Upper lobe of left lung (tissue), 6 donors: Measurements from ENCODE around the gene SRPK2. TPM values are rescaled to one million over a fixed set of nuclear protein-coding genes. Genes with fewer than 3 reads are reported as not detected.

Source experiments
- ATAC-seq, 2 donors: fragments of 200-7000 bp; cut with Tn5 transposase; one replicate each; pipeline ENCODE4 v1.9.1; 2022; ENCODE audit warnings: mild to moderate bottlenecking in 2 of 2, moderate library complexity in 2 of 2; ENCODE audit not compliant: low FRiP score in 2 of 2
- DNase-seq, 2 donors: peaks; one replicate each; pipeline ENCODE4 v3.0.0-alpha.2; 2019 to 2020
- H3K27ac ChIP-seq, 4 donors: fragments of 200-600 bp; sonication (generic); one replicate each; pipeline ENCODE4 v1.5.1; 2016 to 2019
- H3K27me3 ChIP-seq, 4 donors: fragments of 200-600 bp; sonication (generic); one replicate each; pipeline ENCODE4 v1.5.1; 2017 to 2019
- H3K36me3 ChIP-seq, 4 donors: fragments of 200-600 bp; sonication (generic); one replicate each; pipeline ENCODE4 v1.5.1; 2016 to 2019
- H3K4me1 ChIP-seq, 4 donors: fragments of 200-600 bp; sonication (generic); one replicate each; pipeline ENCODE4 v1.5.1; 2018 to 2019
- H3K4me3 ChIP-seq, 4 donors: fragments of 200-600 bp; sonication (generic); one replicate each; pipeline ENCODE4 v1.5.1; 2017 to 2019; ENCODE audit warnings: mild to moderate bottlenecking in 2 of 4, moderate library complexity in 1 of 4
- H3K9me3 ChIP-seq, 4 donors: fragments of 200-600 bp; sonication (generic); one replicate each; pipeline ENCODE4 v1.5.1; 2018 to 2019
- EP300 ChIP-seq, 4 donors: sonication (generic); formaldehyde crosslinking; IDR thresholded peaks; one replicate each; pipeline ENCODE4 v1.5.1; 2017; ENCODE audit warnings: antibody characterized with exemption in 4 of 4, control low read depth in 2 of 4
- POLR2A ChIP-seq, 4 donors: fragments of 450-650 bp; IDR thresholded peaks; one replicate each; pipeline ENCODE4 v1.5.1; 2016 to 2017; ENCODE audit warnings: antibody characterized with exemption in 4 of 4, mild to moderate bottlenecking in 2 of 4
- POLR2AphosphoS5 ChIP-seq, 2 donors: sonication (generic); formaldehyde crosslinking; IDR thresholded peaks; one replicate each; pipeline ENCODE4 v1.5.1; 2017; ENCODE audit warnings: antibody characterized with exemption in 2 of 2
- WGBS, 2 donors: methylation state at CpG; one replicate each; pipeline ENCODE4 v1.1.5; 2017 to 2018; 5-methylcytosine and 5-hydroxymethylcytosine counted together
- total RNA-seq, 6 donors: library from RNA; depleted of rRNA in 4 of 6; stranded (reverse); fragments of >200 nt in 4 of 6; gene quantifications; one replicate each; pipeline versions ENCODE4 v1.1.0 to v1.2.1, GENCODE V29; 2016 to 2021
- TF ChIP-seq, protein P1 (sequence below), 6 experiments: fragments of 450-650 bp in 4 of 6; fragments of 200-600 bp in 2 of 6; sonication (generic) in 2 of 6; IDR thresholded peaks; one replicate each; pipeline ENCODE4 v1.5.1; 2016 to 2019; ENCODE audit warnings: antibody characterized with exemption in 6 of 6
- donor health status: DM: no; HTN: no; CAD: no; lungs with moderate emphysema.
- donor health status: DM: no; HTN: yes; CAD: no; lungs with severe emphysema.

The SRPK2 gene
- total RNA-seq, 6 donors from 2014 or later, result 29.6 to 55.6 (median 45.6) TPM

GRCh38 chr7:105105579-105105978 is 283.1 kb downstream of the SRPK2 start:
- no peaks in the 10 kb centered on the region for H3K9me3 ChIP-seq
- 77 to 82% methylated on average over 2 of the region's 2 CpGs for WGBS, 2 donors
- DNase-seq, result no peak
- peaks cover 38 to 98% (median 65%) of the 10 kb centered on the region in 4 donors for H3K36me3 ChIP-seq
- H3K27me3 ChIP-seq, result no peaks in the 10 kb centered on the region
- H3K4me3 ChIP-seq, result no peak overlapping the region
- H3K4me1 ChIP-seq, result peaks cover 0 to 10% (median under 1%) of the 10 kb centered on the region in 4 donors
- H3K27ac ChIP-seq, result peak overlapping the region in 2 of 4 donors; percentile 31 to 49
- TF ChIP-seq EP300 (IDR thresholded peaks at IDR 0.05) (no peak), POLR2AphosphoS5 (IDR thresholded peaks at IDR 0.05) (no peak), POLR2A (IDR thresholded peaks at IDR 0.05) (no peak)
- TF ChIP-seq, protein P1, sequence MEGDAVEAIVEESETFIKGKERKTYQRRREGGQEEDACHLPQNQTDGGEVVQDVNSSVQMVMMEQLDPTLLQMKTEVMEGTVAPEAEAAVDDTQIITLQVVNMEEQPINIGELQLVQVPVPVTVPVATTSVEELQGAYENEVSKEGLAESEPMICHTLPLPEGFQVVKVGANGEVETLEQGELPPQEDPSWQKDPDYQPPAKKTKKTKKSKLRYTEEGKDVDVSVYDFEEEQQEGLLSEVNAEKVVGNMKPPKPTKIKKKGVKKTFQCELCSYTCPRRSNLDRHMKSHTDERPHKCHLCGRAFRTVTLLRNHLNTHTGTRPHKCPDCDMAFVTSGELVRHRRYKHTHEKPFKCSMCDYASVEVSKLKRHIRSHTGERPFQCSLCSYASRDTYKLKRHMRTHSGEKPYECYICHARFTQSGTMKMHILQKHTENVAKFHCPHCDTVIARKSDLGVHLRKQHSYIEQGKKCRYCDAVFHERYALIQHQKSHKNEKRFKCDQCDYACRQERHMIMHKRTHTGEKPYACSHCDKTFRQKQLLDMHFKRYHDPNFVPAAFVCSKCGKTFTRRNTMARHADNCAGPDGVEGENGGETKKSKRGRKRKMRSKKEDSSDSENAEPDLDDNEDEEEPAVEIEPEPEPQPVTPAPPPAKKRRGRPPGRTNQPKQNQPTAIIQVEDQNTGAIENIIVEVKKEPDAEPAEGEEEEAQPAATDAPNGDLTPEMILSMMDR (IDR thresholded peaks at IDR 0.05), result no peak
- ATAC-seq, result no peak

DNA sequence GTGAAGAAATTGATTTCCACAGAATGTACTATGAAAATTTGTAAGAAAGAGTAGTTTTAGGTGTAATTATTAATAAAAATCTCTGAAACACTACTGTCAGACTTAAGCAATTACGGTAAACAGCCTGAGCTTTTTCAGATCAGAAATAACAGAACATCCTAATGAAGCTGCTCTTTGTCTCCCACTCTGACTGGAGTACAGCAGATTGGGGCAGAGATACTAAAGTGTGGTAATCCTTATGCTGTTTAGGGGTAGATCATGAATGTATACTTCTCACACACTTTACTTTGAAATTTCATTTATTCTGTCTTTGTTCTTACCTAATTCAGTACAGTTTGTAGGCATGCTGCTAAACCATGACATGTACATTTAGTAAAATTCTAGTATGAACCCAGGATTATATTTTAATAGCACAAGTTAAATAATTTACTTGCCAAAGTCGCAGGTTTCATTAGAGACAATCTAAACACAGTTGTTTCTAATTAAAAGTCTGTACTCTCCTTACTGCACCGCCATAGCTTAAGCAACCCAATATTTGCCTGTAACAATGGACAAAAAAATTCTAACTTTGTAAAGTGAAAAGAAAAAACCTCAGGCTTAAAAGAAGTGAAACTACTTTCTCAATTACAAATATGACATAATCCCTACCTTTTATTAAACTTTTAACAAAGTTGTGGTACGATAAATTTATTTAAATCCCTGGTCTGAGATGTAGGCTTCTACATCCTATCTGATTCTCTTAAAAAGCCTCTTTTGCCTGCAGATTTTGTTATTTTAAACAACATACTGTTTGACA is 286.0 kb downstream of the SRPK2 start:
- TF ChIP-seq POLR2AphosphoS5 (IDR thresholded peaks at IDR 0.05) (no peak), POLR2A (IDR thresholded peaks at IDR 0.05) (no peak), EP300 (IDR thresholded peaks at IDR 0.05) (no peak)
- TF ChIP-seq, protein P1 (IDR thresholded peaks at IDR 0.05), result no peak
- peaks cover 26 to 85% (median 44%) of the 10 kb centered on the region in 4 donors for H3K36me3 ChIP-seq
- ATAC-seq, result no peak

GRCh38 chr7:105101864-105102263 is 286.9 kb downstream of the SRPK2 start:
- Histone ChIP-seq H3K4me3 (no peak overlapping the region), H3K27ac (no peak overlapping the region), H3K27me3 (no peaks in the 10 kb centered on the region), H3K4me1 (no peaks in the 10 kb centered on the region), H3K36me3 (peaks cover 26 to 79% (median 37%) of the 10 kb centered on the region in 4 donors), H3K9me3 (no peaks in the 10 kb centered on the region)
- TF ChIP-seq EP300 (IDR thresholded peaks at IDR 0.05) (no peak), POLR2A (IDR thresholded peaks at IDR 0.05) (no peak), POLR2AphosphoS5 (IDR thresholded peaks at IDR 0.05) (no peak)
- TF ChIP-seq, protein P1 (IDR thresholded peaks at IDR 0.05), result no peak
- 80 to 92% methylated on average over 4 of the region's 4 CpGs for WGBS, 2 donors
- DNase-seq (no peak), ATAC-seq (no peak)

More for the DNA sequence above, 286.0 kb downstream of the SRPK2 start:
- no peak for DNase-seq
- no peaks in the 10 kb centered on the region for H3K27me3 ChIP-seq
- no peaks in the 10 kb centered on the region for H3K4me1 ChIP-seq
- no peak overlapping the region for H3K27ac ChIP-seq
- WGBS, 2 donors, result 82 to 92% methylated on average over 4 of the region's 4 CpGs
- H3K4me3 ChIP-seq, result no peak overlapping the region
- no peaks in the 10 kb centered on the region for H3K9me3 ChIP-seq

DNA sequence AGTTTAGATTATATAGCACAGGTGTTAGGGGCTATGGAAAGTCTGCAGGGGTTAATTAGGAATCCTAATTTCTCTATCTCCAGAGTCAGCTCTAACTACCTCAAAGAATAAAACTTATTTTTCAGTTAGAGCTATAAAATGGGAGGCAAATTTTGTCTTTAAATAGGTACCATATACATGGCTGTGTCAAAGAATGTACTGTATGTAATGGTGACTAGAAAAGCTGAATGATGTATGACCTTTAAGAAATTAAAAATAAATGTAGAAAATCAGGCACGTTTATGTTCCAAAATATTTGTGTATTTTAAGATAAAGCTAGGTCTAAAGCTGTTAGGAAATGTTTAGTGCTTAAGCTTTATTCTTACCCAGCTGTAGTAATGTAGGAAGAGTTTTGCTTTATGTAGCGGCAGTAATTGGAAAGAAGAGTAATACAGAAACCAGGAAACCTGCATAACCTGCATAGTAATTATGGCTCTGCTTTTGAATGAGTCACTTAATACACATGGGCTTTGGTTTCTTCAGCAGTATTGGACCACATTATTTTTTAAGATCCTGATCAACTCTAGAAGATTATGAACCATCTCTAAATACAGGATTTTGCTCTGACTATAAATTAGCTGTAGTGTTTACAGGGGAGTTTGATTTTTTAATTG is 289.7 kb downstream of the SRPK2 start:
- peaks cover 6 to 67% (median 14%) of the 10 kb centered on the region in 4 donors for H3K36me3 ChIP-seq
- no peaks in the 10 kb centered on the region for H3K4me1 ChIP-seq
- no peaks in the 10 kb centered on the region for H3K27me3 ChIP-seq
- ATAC-seq, result no peak
- no peak for DNase-seq
- no peak for TF ChIP-seq POLR2AphosphoS5 (IDR thresholded peaks at IDR 0.05)
- TF ChIP-seq, protein P1 (IDR thresholded peaks at IDR 0.05), result no peak
- H3K4me3 ChIP-seq, result no peak overlapping the region
- H3K9me3 ChIP-seq, result no peaks in the 10 kb centered on the region
- 80 to 83% methylated on average over 2 of the region's 2 CpGs for WGBS, 2 donors
- no peak overlapping the region for H3K27ac ChIP-seq
